NCI-H345 (cell line): Measurements from ENCODE around the gene RGL1.

ENCODE experiments used
- DNase-seq: peaks from one replicate; lab custom pipeline; 2025; lab: John Stamatoyannopoulos, UW

RGL1 gene

DNA sequence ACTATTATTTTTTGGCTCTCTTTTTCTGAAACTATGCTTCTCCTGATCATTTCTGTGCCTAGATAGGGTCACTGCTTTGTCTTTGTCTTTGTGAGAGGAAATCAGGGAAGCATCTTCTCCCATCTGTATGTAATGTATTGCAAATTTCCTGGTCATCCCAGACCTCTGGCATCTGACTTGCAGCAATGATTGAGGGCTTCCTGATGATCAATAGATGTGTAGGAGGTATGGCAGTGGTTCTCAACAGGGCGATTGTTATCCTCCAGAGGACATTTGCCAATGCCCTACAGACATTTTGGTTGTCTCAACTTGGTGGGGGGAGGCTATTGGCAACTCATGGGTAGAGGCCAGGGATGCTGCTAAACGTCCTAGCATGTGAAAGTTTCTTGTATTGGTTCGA lies 64.7 kb downstream of the RGL1 start:
- DNase-seq: no peak

DNA sequence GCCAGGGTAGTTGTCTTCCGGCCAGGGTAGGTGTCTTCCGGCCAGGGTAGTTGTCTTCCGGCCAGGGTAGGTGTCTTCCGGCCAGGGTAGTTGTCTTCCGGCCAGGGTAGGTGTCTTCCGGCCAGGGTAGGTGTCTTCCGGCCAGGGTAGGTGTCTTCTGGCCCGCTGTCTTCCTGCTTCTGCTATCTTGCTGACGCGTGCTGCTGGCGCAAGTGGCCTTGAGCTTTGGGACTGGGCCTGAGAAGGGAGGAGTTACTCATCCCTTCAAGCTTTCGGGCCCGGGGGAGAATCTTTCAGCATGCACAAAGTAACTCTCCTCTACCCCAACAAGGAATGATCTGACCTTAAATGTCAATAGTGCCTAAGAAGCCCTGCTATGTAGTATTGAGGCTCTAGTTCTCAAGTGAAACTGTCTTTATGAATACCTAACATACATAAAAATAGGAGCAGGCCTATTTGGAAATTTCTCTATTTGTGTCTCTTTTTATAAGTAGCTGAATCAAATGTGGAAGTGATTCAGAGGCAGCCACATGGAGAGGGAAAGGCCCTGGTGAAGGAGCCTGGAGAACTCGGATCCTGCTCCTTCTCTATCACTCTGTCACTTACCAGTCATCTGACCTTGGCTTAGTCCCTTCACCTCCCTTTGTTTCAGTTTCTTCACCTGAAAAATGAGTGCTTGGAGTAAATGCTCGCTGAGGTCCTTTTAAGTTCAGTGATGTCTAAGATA lies 65.6 kb downstream of the RGL1 start:
- DNase-seq: no peak

GRCh38 chr1:183871142-183871541 lies 66.2 kb downstream of the RGL1 start:
- DNase-seq: peak; percentile 50

DNA sequence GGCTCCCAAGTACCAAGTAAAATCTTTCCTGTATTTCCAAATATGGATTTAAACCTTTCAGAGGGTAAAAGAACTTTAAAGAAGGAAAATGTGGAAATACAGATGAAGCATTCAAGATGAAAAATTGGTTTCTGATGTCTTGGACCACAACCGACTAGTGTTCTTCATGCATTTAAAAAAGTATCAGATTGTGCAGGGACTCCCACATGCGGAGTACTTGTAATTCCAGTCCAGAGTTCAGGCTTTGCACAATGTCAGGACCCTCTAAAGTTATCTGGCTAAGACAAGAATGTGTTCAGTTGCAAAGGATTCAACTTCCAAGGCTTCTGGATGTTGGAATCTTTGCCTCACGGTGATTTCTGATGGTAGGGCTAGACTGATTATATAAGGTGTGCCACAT lies 66.7 kb downstream of the RGL1 start:
- no peak for DNase-seq

DNA sequence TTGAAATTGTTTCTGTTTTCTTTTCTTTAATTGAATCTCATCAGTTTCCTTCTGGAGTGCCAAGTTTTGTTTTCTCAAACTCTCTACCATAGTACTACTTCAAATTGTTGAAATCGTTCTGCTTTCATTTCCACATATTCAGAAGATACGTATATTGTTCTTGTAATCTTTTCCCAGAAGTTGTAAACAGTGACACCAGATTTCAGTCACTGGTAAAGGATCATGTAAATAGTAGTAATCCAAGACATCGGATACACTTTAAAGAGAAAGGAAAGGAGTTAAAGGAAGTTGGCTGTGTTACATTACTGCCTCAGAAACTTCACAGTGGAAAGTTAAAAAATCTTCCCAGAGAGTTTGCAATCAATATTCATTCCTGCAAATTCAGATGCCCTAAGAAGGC lies 67.5 kb downstream of the RGL1 start:
- DNase-seq: no peak

DNA sequence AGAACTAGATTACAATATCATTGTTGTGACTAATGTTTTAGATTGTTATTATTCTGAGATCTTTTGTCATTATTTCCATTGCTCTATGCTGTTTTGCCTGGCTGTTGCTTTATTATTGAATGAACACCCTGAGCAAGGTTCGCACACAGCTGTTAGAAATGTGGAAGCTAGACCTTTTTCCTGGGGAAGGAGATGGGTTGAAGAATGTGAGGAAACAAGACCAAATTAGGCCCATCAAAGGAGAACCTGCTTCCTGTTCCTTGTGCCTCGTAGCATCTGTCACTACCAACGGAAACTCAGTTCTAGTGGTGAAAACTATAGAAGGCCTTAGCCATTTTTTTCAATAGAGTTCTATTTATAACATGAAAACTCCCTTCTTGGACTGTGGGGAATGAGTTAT lies 68.7 kb downstream of the RGL1 start:
- no peak for DNase-seq

- no peak for DNase-seq
Observed at GRCh38 chr1:183876309-183876708, 71.4 kb downstream of the RGL1 start.

DNA sequence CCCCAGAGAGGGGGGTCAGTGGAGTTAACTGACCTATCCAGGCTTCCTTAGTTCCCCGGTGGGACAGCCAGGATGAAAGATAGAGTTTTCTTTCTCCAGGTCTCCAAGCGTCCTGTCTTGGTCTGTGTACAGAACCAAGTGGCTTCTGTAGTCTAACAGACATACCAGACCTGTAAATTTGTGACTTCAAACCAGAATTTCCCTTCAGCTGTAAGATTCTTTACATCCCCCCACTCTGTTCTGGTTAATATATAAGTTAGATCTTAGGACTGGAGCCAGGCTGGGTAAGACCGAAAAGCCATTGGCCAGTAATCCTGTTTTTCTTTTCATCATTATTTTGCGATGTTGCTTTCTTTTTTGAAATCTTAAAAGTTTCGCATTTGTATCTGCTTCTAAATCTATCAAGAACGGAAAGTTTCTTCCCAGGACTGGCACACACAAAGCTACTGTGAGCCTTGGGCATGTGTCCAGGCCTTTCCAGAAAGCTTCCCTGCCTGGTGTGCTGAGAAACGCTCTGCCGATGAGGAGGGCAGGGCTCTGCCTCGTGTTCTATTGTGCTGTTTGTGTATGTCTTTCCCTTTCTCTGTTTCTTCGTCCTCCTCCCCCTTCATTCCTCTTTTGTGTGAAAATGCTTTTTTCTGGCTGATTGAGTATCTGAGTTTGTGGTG lies 72.3 kb downstream of the RGL1 start:
- DNase-seq: no peak

- no peak for DNase-seq
Observed at GRCh38 chr1:183879494-183879893, 74.6 kb downstream of the RGL1 start.

DNA sequence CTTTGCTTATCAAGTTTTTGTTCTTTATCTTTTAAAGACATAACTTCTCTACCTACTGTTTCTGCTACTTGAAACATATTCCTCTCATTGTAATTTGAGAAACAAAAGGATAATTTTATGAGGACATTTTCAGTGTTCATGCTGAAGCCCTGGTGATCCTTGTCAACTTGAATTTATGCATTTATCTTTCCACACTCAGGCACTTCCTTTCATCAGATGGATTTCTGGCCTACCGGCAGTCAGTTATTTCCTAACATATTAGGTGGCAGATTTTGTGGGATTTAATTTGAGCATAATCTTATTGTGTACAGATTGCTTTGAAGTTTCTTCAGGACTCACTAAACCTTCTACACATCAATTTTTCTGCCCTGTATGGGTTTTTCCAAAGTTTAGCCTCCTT lies 75.0 kb downstream of the RGL1 start:
- no peak for DNase-seq

GRCh38 chr1:183880531-183881243 lies 75.8 kb downstream of the RGL1 start:
- no peak for DNase-seq

DNA sequence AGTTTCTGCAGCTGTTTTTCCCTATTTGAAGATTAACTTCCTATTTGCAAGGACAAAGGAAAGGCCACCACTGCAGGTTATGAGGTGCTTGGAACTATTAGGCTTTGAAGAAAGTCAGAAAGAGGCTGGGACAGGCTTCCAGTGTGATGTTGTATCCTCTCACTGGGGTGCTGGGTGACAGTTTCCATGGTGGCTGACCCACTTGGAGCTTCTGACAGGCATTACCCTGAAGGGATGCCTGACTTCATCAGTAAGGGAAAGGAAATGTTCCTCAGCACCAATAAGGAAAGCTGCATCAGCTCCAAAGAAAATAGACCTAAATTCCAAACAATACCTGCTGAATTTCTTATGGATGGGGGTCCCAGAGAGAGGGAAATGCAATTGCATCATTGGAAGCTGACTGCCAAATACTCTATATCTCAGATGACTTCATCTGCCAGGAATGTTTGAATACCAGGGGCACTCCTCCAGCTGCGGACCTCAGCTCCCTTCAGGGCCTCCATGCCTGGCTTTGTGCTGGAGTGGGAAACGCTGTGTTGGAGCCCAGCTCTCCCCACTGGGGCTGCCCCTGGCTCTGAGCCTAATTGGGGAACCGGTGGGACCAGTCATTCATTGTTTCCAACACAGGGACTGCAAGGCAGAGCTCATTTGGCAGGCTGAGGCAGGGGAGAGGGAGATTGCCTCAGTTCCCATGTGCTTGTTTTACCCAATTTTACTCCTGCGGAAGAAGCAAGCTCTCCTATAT lies 76.6 kb downstream of the RGL1 start:
- peak; percentile 75 for DNase-seq

GRCh38 chr1:183882335-183883167 lies 77.6 kb downstream of the RGL1 start:
- no peak for DNase-seq

DNA sequence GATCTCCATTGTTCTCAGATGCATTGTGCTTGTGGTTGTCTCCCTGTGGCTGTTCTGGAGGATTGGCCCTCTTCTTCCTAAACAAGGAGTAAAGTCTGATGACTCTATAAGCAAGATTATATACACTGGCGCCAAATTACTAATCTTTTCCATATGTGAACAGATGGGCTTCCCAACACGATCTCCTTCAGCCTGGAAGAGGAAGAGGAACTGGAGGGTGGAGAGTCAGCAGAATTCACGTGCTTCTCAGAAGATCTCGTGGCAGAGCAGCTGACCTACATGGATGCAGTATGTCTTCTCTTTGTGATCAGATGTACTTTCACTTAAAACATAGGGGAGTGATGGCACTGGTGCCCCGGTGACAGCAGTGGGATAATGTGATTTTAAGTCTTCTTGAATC lies 78.7 kb downstream of the RGL1 start:
- no peak for DNase-seq

- no peak for DNase-seq
Observed at GRCh38 chr1:183884526-183884925, 79.6 kb downstream of the RGL1 start.

GRCh38 chr1:183885142-183885735 lies 80.3 kb downstream of the RGL1 start:
- DNase-seq: no peak

- no peak for DNase-seq
Observed at GRCh38 chr1:183886083-183886828, 81.3 kb downstream of the RGL1 start.

DNA sequence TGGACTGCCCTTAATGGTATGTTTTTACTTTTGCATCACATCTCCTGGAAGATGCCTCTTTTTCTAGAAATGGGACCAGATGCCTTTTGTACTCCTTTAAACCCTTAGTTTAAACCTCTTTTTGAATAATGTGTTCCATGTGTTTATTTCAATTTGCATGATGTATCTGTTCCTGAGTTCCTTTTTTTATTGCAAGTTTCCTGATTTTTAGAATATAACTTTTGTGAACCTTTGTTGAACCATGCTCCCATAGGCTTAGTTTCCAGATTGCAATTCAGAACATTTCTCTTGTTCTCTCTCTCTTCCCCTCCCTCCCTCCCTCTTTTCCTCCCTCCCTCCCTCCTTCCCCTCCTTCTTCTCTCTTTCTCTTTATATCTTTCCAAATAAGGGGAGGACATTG lies 81.9 kb downstream of the RGL1 start:
- no peak for DNase-seq

- DNase-seq: no peak
Observed at GRCh38 chr1:183887826-183888819, 83.2 kb downstream of the RGL1 start.
